HEK293 (cell line): ENCODE measurements around the gene NECTIN4.
A peak's percentile ranks its signal among the peaks of the same experiment; 100 is the strongest.

Experiments used
- BCL11A ChIP-seq: fragments of 450-650 bp; formaldehyde crosslinking; IDR thresholded peaks from 2 replicates; pipeline ENCODE4 v1.5.1; 2016; ENCODE audit warnings: low read depth, missing biosample characterization, missing genetic modification characterization
- FEZF1 ChIP-seq: fragments of 450-650 bp; formaldehyde crosslinking; IDR thresholded peaks from 2 replicates; pipeline ENCODE4 v1.5.1; 2016; ENCODE audit warnings: missing biosample characterization, missing genetic modification characterization
- GLI2 ChIP-seq: fragments of 450-650 bp; formaldehyde crosslinking; IDR thresholded peaks from 2 replicates; pipeline ENCODE4; 2017; ENCODE audit warnings: missing biosample characterization, missing genetic modification characterization, low read depth, borderline replicate concordance
- KLF17 ChIP-seq: fragments of 450-650 bp; formaldehyde crosslinking; IDR thresholded peaks from 2 replicates; pipeline ENCODE4 v1.5.1; 2016; ENCODE audit warnings: missing biosample characterization, missing genetic modification characterization
- SP2 ChIP-seq: fragments of 450-650 bp; formaldehyde crosslinking; IDR thresholded peaks from 2 replicates; pipeline ENCODE4 v1.5.1; 2016; ENCODE audit warnings: missing biosample characterization, missing genetic modification characterization
- TSHZ1 ChIP-seq: fragments of 450-650 bp; formaldehyde crosslinking; IDR thresholded peaks from 2 replicates; pipeline ENCODE4 v1.5.1; 2016; ENCODE audit warnings: missing biosample characterization, missing genetic modification characterization, borderline replicate concordance
- ZBTB26 ChIP-seq: fragments of 450-650 bp; formaldehyde crosslinking; optimal IDR thresholded peaks from 2 replicates; pipeline ENCODE3; 2016; ENCODE audit warnings: missing biosample characterization, mild to moderate bottlenecking, missing genetic modification characterization
- ZFP41 ChIP-seq: fragments of 450-650 bp; formaldehyde crosslinking; IDR thresholded peaks from 2 replicates; pipeline ENCODE4 v1.5.1; 2016; ENCODE audit warnings: missing biosample characterization, missing genetic modification characterization, borderline replicate concordance
- ZNF114 ChIP-seq: fragments of 450-650 bp; formaldehyde crosslinking; IDR thresholded peaks from 2 replicates; pipeline ENCODE4 v1.5.0; 2017; ENCODE audit warnings: missing biosample characterization, missing genetic modification characterization
- ZNF148 ChIP-seq: fragments of 450-650 bp; formaldehyde crosslinking; IDR thresholded peaks from 2 replicates; pipeline ENCODE4 v1.5.0; 2017; ENCODE audit warnings: missing biosample characterization, missing genetic modification characterization, borderline replicate concordance
- ZNF18 ChIP-seq: fragments of 450-650 bp; formaldehyde crosslinking; IDR thresholded peaks from 2 replicates; pipeline ENCODE4 v1.5.1; 2016; ENCODE audit warnings: missing biosample characterization, missing genetic modification characterization
- ZNF184 ChIP-seq: fragments of 450-650 bp; IDR thresholded peaks from 2 replicates; pipeline ENCODE4 v1.5.1; 2018; ENCODE audit warnings: missing biosample characterization, mild to moderate bottlenecking, missing genetic modification characterization
- ZNF2 ChIP-seq: fragments of 450-650 bp; formaldehyde crosslinking; IDR thresholded peaks from 2 replicates; pipeline ENCODE4 v1.5.1; 2016; ENCODE audit warnings: missing biosample characterization, missing genetic modification characterization
- ZNF221 ChIP-seq: fragments of 450-650 bp; formaldehyde crosslinking; IDR thresholded peaks from 2 replicates; pipeline ENCODE4 v1.5.1; 2017; ENCODE audit warnings: missing biosample characterization, missing genetic modification characterization, borderline replicate concordance
- ZNF248 ChIP-seq: fragments of 450-650 bp; formaldehyde crosslinking; IDR thresholded peaks from 2 replicates; pipeline ENCODE4 v1.5.1; 2017; ENCODE audit warnings: missing biosample characterization, missing genetic modification characterization
- ZNF274 ChIP-seq, 2 experiments: fragments of 200-500 bp in 1 of 2; fragments of 450-650 bp in 1 of 2; sonication (Bioruptor generic) in 1 of 2; formaldehyde crosslinking in 1 of 2; IDR thresholded peaks; 2 replicates each; pipeline versions ENCODE4 v1.5.1 to v1.6.1; 2014 to 2016; ENCODE audit warnings: borderline replicate concordance in 1 of 2, inconsistent platforms in 1 of 2, low read length in 1 of 2, missing biosample characterization in 1 of 2, missing genetic modification characterization in 1 of 2
- ZNF350 ChIP-seq: fragments of 450-650 bp; formaldehyde crosslinking; IDR thresholded peaks from 2 replicates; pipeline ENCODE4 v1.5.0; 2017; ENCODE audit warnings: missing biosample characterization, mild to moderate bottlenecking, missing genetic modification characterization
- ZNF354C ChIP-seq: fragments of 450-650 bp; formaldehyde crosslinking; IDR thresholded peaks from 2 replicates; pipeline ENCODE4 v1.5.1; 2016; ENCODE audit warnings: missing biosample characterization, missing genetic modification characterization, low read depth, borderline replicate concordance
- ZNF362 ChIP-seq: fragments of 450-650 bp; formaldehyde crosslinking; IDR thresholded peaks from 2 replicates; pipeline ENCODE4 v1.5.1; 2016; ENCODE audit warnings: missing biosample characterization, missing genetic modification characterization
- ZNF48 ChIP-seq: fragments of 450-650 bp; formaldehyde crosslinking; IDR thresholded peaks from 2 replicates; pipeline ENCODE4 v1.5.1; 2016; ENCODE audit warnings: missing biosample characterization, missing genetic modification characterization
- ZNF580 ChIP-seq: fragments of 450-650 bp; formaldehyde crosslinking; IDR thresholded peaks from 2 replicates; pipeline ENCODE4 v1.5.1; 2016; ENCODE audit warnings: missing biosample characterization, missing genetic modification characterization
- ZNF600 ChIP-seq: fragments of 450-650 bp; formaldehyde crosslinking; IDR thresholded peaks from 2 replicates; pipeline ENCODE4 v1.5.1; 2016; ENCODE audit warnings: missing biosample characterization, missing genetic modification characterization
- ZNF658 ChIP-seq: fragments of 450-650 bp; formaldehyde crosslinking; IDR thresholded peaks from 2 replicates; pipeline ENCODE4; 2016; ENCODE audit warnings: missing biosample characterization, missing genetic modification characterization
- ZNF704 ChIP-seq: fragments of 450-650 bp; formaldehyde crosslinking; IDR thresholded peaks from 2 replicates; pipeline ENCODE4 v1.5.1; 2016; ENCODE audit warnings: missing biosample characterization, missing genetic modification characterization
- ZNF747 ChIP-seq: fragments of 450-650 bp; formaldehyde crosslinking; IDR thresholded peaks from 2 replicates; pipeline ENCODE4 v1.5.1; 2016; ENCODE audit warnings: missing biosample characterization, missing genetic modification characterization

The NECTIN4 gene

GRCh38 chr1:161131523-161132409 lies 42.4 kb upstream of the NECTIN4 start (continued):
- no peak for TF ChIP-seq ZNF148 (tag by site-specific recombination)
- no peak for TF ChIP-seq ZNF274 (IDR thresholded peaks at IDR 0.05; ENCODE audit: low read length)
- TF ChIP-seq ZNF274 (tag by site-specific recombination; IDR thresholded peaks at IDR 0.05; ENCODE audit: borderline replicate concordance): no peak
- no peak for TF ChIP-seq GLI2 (tag by site-specific recombination)
- TF ChIP-seq ZNF658 (tag by site-specific recombination): no peak
- TF ChIP-seq ZNF114 (tag by site-specific recombination): no peak
- TF ChIP-seq SP2 (tag by site-specific recombination): no peak
- no peak for TF ChIP-seq ZNF362 (tag by site-specific recombination)
- TF ChIP-seq ZNF600 (tag by site-specific recombination): 0 out of 2 replicates have a peak, but pooled peaks have one; percentile 9
- no peak for TF ChIP-seq ZNF184 (tag by site-specific recombination)
- no peak for TF ChIP-seq ZNF704 (tag by site-specific recombination)
- TF ChIP-seq BCL11A (tag by site-specific recombination): no peak
- TF ChIP-seq ZBTB26: peak; percentile 36
- TF ChIP-seq ZNF48 (tag by site-specific recombination): no peak
- no peak for TF ChIP-seq ZNF350 (tag by site-specific recombination)
- no peak for TF ChIP-seq FEZF1 (tag by site-specific recombination)
- no peak for TF ChIP-seq ZFP41 (tag by site-specific recombination)
- no peak for TF ChIP-seq ZNF354C (tag by site-specific recombination)
- peak; percentile 78 for TF ChIP-seq KLF17 (tag by site-specific recombination)
- TF ChIP-seq ZNF2 (tag by site-specific recombination): peak; percentile 72
- no peak for TF ChIP-seq ZNF248
- no peak for TF ChIP-seq ZNF580 (tag by site-specific recombination)
- TF ChIP-seq ZNF747: no peak; the same call in 1 of the 2 replicates
- TF ChIP-seq TSHZ1 (tag by site-specific recombination): no peak
- TF ChIP-seq ZNF221 (tag by site-specific recombination): no peak
- TF ChIP-seq ZNF18: peak; percentile 69; the same call in 1 of the 2 replicates
